HEK293 (cell line): Measurements from ENCODE around the gene LRRC32.

Source experiments
- CTCF ChIA-PET: fragments of 350-600 bp; formaldehyde crosslinking; extraction: SDS; loops from one replicate; lab custom pipeline; 2021; ENCODE audit warnings: antibody characterized with exemption; lab: Yijun Ruan, JAX
- POLR2A ChIA-PET: fragments of 300-600 bp; formaldehyde crosslinking; extraction: SDS; loops from one replicate; lab custom pipeline; 2020; ENCODE audit warnings: antibody characterized with exemption, inconsistent platforms; lab: Yijun Ruan, JAX
- H3K27ac ChIP-seq: fragments of 200-500 bp; sonication (Bioruptor generic); 2 replicates; pipeline ENCODE4 v1.5.1; 2014; ENCODE audit warnings: low read depth, low read length, control low read depth, inconsistent platforms; ENCODE audit errors: extremely low read depth
- H3K36me3 ChIP-seq, 2 experiments: fragments of 200-500 bp in 1 of 2; sonication (Bioruptor generic) in 1 of 2; 1 replicate in 1 of 2; 2 replicates in 1 of 2; pipeline ENCODE4 v1.5.1; 2014 to 2017; ENCODE audit warnings: inconsistent platforms in 2 of 2, low read length in 2 of 2; ENCODE audit not compliant: control insufficient read depth in 2 of 2, insufficient read depth in 1 of 2
- H3K4me1 ChIP-seq: fragments of 200-500 bp; sonication (Bioruptor generic); 2 replicates; pipeline ENCODE4 v1.5.1; 2014; ENCODE audit warnings: mild to moderate bottlenecking, low read length, inconsistent platforms; ENCODE audit not compliant: control insufficient read depth, insufficient read depth
- H3K4me3 ChIP-seq: 2 replicates; pipeline ENCODE4 v1.5.1; 2011; ENCODE audit warnings: low read depth, mild to moderate bottlenecking, control low read depth, low read length, moderate library complexity
- H3K9me3 ChIP-seq: fragments of 200-500 bp; sonication (Bioruptor generic); 2 replicates; pipeline ENCODE4 v1.5.1; 2014; ENCODE audit warnings: low read depth, low read length, inconsistent platforms; ENCODE audit not compliant: control insufficient read depth, insufficient read depth
- GLIS1 ChIP-seq: fragments of 450-650 bp; formaldehyde crosslinking; IDR thresholded peaks from 2 replicates; pipeline ENCODE4 v1.5.1; 2016; ENCODE audit warnings: missing biosample characterization, missing genetic modification characterization
- KLF7 ChIP-seq: fragments of 450-650 bp; formaldehyde crosslinking; IDR thresholded peaks from 2 replicates; pipeline ENCODE4 v1.5.1; 2016; ENCODE audit warnings: missing biosample characterization, missing genetic modification characterization, borderline replicate concordance
- OVOL3 ChIP-seq: fragments of 450-650 bp; formaldehyde crosslinking; IDR thresholded peaks from 2 replicates; pipeline ENCODE4 v1.5.1; 2016; ENCODE audit warnings: missing biosample characterization, missing genetic modification characterization
- SCRT2 ChIP-seq: fragments of 450-650 bp; formaldehyde crosslinking; IDR thresholded peaks from 2 replicates; pipeline ENCODE4 v1.5.1; 2016; ENCODE audit warnings: missing biosample characterization, missing genetic modification characterization
- SP2 ChIP-seq: fragments of 450-650 bp; formaldehyde crosslinking; IDR thresholded peaks from 2 replicates; pipeline ENCODE4 v1.5.1; 2016; ENCODE audit warnings: missing biosample characterization, missing genetic modification characterization
- TRIM28 ChIP-seq: IDR thresholded peaks from 2 replicates; pipeline ENCODE4 v1.6.1; 2011; ENCODE audit warnings: low read length, control low read depth, borderline replicate concordance
- ZIC2 ChIP-seq: fragments of 450-650 bp; formaldehyde crosslinking; IDR thresholded peaks from 2 replicates; pipeline ENCODE4 v1.5.1; 2016; ENCODE audit warnings: missing biosample characterization, missing genetic modification characterization
- ZNF48 ChIP-seq: fragments of 450-650 bp; formaldehyde crosslinking; IDR thresholded peaks from 2 replicates; pipeline ENCODE4 v1.5.1; 2016; ENCODE audit warnings: missing biosample characterization, missing genetic modification characterization
- ZNF529 ChIP-seq: fragments of 450-650 bp; formaldehyde crosslinking; IDR thresholded peaks from 2 replicates; pipeline ENCODE4 v1.5.1; 2017; ENCODE audit warnings: missing genetic modification characterization, missing biosample characterization; ENCODE audit not compliant: insufficient replicate concordance
- TF ChIP-seq, protein P1 (sequence below): fragments of 450-650 bp; formaldehyde crosslinking; IDR thresholded peaks from 2 replicates; pipeline ENCODE4 v1.5.1; 2016; ENCODE audit warnings: missing biosample characterization, missing genetic modification characterization
- TF ChIP-seq, protein P2 (sequence below): fragments of 450-650 bp; formaldehyde crosslinking; IDR thresholded peaks from 2 replicates; pipeline ENCODE4 v1.5.1; 2016; ENCODE audit warnings: missing biosample characterization, missing genetic modification characterization
- TF ChIP-seq, protein P3 (sequence below): fragments of 450-650 bp; formaldehyde crosslinking; IDR thresholded peaks from 2 replicates; pipeline ENCODE4 v1.5.0; 2017; ENCODE audit warnings: missing biosample characterization, missing genetic modification characterization, borderline replicate concordance
- TF ChIP-seq, protein P4 (sequence below): fragments of 450-650 bp; formaldehyde crosslinking; IDR thresholded peaks from 2 replicates; pipeline ENCODE4 v1.5.1; 2017; ENCODE audit warnings: missing biosample characterization, missing genetic modification characterization

The LRRC32 gene

DNA sequence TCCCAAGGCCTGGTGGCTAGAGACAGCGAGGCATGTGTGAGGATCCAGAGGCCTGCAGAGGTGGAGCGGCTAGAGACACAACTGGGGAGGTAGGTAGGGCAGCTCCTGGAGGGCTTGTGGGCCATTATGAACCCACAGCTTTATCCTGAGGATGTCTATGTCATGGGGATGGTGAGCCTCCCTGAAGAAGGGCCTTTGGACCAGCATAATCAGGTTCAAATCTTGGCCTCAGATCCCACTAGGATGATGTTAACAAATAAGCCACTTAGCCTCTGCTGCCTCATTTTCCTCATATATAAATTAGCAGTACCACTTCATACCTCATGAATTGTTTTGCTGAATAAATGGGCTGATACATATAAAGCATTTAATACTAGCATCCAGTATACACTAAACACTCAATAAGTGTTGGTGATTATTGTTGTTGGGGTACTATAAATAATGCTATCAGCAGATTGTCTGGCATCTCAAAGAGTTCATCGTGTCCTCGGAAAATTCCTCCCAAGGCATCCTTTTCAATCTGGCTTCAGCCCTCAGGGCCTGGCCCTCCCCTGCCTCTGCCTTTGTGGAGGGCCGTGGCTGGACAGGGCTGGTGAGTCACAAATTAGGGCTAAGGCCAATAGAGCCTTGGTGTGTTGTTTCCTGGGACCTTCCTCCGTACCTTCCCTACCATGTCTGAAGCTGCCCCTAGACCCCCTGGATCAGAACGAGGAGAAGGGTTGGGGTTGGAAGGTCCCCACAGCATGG is 30.9 kb upstream of the LRRC32 start:
- no peaks in the 10 kb centered on the region for H3K9me3 ChIP-seq
- CTCF ChIA-PET: interaction anchor here (0.6 to 1.2 kb wide), 2 partner anchors 21 to 111 kb away, joined by 3 to 4 read pairs; no protein-coding TSS in a partner anchor
- H3K27ac ChIP-seq: no peak overlapping the region
- no peaks in the 10 kb centered on the region for H3K36me3 ChIP-seq
- POLR2A ChIA-PET: no interaction called here
- TF ChIP-seq, protein P1, sequence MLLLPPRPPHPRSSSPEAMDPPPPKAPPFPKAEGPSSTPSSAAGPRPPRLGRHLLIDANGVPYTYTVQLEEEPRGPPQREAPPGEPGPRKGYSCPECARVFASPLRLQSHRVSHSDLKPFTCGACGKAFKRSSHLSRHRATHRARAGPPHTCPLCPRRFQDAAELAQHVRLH (tag by site-specific recombination): no peak
- TF ChIP-seq TRIM28 (no peak), GLIS1 (tag by site-specific recombination) (no peak), OVOL3 (tag by site-specific recombination) (no peak), SP2 (no peak), ZNF529 (no peak), ZIC2 (tag by site-specific recombination) (no peak), ZNF48 (tag by site-specific recombination) (no peak)
- TF ChIP-seq, protein P2, sequence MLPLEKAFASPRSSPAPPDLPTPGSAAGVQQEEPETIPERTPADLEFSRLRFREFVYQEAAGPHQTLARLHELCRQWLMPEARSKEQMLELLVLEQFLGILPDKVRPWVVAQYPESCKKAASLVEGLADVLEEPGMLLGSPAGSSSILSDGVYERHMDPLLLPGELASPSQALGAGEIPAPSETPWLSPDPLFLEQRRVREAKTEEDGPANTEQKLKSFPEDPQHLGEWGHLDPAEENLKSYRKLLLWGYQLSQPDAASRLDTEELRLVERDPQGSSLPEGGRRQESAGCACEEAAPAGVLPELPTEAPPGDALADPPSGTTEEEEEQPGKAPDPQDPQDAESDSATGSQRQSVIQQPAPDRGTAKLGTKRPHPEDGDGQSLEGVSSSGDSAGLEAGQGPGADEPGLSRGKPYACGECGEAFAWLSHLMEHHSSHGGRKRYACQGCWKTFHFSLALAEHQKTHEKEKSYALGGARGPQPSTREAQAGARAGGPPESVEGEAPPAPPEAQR: no peak
- TF ChIP-seq, protein P3, sequence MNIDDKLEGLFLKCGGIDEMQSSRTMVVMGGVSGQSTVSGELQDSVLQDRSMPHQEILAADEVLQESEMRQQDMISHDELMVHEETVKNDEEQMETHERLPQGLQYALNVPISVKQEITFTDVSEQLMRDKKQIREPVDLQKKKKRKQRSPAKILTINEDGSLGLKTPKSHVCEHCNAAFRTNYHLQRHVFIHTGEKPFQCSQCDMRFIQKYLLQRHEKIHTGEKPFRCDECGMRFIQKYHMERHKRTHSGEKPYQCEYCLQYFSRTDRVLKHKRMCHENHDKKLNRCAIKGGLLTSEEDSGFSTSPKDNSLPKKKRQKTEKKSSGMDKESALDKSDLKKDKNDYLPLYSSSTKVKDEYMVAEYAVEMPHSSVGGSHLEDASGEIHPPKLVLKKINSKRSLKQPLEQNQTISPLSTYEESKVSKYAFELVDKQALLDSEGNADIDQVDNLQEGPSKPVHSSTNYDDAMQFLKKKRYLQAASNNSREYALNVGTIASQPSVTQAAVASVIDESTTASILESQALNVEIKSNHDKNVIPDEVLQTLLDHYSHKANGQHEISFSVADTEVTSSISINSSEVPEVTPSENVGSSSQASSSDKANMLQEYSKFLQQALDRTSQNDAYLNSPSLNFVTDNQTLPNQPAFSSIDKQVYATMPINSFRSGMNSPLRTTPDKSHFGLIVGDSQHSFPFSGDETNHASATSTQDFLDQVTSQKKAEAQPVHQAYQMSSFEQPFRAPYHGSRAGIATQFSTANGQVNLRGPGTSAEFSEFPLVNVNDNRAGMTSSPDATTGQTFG: no peak
- TF ChIP-seq, protein P4, sequence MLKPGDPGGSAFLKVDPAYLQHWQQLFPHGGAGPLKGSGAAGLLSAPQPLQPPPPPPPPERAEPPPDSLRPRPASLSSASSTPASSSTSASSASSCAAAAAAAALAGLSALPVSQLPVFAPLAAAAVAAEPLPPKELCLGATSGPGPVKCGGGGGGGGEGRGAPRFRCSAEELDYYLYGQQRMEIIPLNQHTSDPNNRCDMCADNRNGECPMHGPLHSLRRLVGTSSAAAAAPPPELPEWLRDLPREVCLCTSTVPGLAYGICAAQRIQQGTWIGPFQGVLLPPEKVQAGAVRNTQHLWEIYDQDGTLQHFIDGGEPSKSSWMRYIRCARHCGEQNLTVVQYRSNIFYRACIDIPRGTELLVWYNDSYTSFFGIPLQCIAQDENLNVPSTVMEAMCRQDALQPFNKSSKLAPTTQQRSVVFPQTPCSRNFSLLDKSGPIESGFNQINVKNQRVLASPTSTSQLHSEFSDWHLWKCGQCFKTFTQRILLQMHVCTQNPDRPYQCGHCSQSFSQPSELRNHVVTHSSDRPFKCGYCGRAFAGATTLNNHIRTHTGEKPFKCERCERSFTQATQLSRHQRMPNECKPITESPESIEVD (tag by site-specific recombination): no peak
- no peak overlapping the region for H3K4me3 ChIP-seq
- no peaks in the 10 kb centered on the region for H3K4me1 ChIP-seq

DNA sequence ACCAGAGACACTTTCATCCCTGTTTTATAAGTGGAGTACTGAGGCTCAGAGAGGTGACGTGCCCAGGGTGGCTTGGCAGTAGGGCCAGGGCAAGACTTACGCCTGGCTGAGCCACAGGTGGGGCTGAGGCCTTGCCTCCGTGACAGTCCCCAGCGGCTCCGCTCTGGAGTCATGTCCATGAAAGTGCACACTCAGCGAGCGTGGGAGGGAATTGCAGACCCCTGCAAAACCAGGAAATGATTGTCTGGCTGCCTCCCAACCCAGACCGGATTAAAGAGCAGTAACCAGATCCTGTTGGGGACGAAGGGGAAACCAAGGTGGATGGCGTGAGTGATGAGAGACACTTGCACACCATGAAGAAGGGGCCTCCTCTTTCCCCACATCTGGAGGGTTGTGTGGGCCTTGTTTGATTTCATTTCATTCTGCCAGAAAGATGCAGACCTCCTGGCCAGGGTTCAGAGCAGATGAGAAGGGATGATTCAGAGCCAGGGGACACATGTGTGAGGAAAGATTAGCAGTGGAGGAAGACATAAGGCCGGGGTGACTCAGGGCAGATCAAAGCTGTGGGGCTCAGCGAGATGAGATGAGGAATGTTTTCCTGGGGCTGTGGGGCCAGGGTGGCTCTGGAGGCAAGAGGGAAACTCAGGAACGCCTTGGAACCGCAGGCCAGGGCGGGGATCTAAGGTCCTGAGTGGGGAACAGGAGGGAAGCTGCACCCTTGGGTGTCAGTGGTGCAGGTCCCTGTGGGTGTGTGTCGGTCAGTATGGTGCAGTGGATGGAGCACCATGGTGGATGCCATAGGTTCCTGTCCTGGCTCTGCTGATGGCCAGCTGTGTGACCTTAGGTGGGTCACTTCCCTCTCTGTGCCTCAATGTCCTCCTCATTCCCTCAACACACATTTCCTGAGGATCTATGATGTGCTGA is 29.9 kb upstream of the LRRC32 start:
- H3K36me3 ChIP-seq: no peaks in the 10 kb centered on the region
- no peak for TF ChIP-seq KLF7
- 0 out of 2 replicates have a peak, but pooled peaks have one; percentile 34 for TF ChIP-seq SCRT2 (tag by site-specific recombination)
- TF ChIP-seq, all 188 proteins: peak for 1
- H3K9me3 ChIP-seq: no peaks in the 10 kb centered on the region
- ChIA-PET POLR2A (no interaction called here), CTCF (no interaction called here)
- no peak overlapping the region for H3K4me3 ChIP-seq
- H3K27ac ChIP-seq: no peak overlapping the region
- no peaks in the 10 kb centered on the region for H3K4me1 ChIP-seq
